GM21515 (cell line): Measurements from ENCODE around the gene ARIH2.
A peak's percentile ranks its signal among the peaks of the same experiment; 100 is the strongest.
"Not testable (repeated sequence)": the region's sequence is repeated elsewhere in the genome, so short reads cannot be mapped to it uniquely, and the experiment has no call there.

Source experiments
- ATAC-seq: cut with Tn5 transposase; IDR thresholded peaks from one replicate; pipeline ENCODE4 v1.9.1; 2021; ENCODE audit not compliant: unreplicated experiment

ARIH2 gene

DNA sequence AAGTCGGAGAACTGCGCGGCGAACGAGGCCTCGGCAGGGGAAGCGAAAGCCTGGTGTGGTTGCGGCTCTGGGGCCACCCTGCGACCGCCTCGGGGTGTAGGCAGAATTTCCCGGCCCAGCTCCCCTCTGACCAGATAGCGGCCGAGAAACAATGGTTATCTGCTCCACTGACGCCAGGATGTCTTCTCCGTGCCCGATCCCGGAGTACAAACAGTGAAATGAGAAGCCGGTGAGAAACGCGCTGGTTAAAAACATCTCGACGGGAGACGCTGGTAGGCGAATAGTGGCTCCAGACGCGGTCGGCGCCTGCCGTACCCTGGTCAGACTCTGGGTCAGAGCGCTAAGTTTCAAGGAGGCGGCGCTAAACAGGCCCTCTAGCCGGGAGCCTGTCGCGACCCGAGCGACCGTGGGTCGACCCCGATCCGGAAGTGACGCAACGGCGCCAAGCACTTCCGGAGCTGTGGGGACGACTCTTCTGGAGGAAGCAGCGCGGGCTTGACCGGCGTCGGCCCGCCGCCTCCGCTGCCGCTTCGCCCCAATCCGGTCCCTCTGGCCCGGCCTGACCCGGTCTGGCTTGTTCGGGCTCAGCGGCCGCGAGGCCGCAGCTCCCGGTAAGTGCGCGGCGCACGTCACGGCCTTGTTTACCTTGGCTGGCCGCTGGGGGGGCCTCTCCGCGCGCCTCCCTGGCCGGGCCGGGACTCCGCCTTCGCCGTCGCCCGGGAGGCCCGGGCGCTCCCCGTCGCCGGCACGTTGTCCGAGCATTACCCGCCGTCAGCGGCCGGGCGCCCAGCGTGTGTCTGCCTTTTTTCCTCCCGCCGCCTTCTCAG, at the start of gene ARIH2:
Gene ARIH2 (plus strand): TSS at position 455 of the 827 bp plus-strand sequence. CDS start 8,717 bp downstream, outside the sequence.
- ATAC-seq, result peak; percentile 71

DNA sequence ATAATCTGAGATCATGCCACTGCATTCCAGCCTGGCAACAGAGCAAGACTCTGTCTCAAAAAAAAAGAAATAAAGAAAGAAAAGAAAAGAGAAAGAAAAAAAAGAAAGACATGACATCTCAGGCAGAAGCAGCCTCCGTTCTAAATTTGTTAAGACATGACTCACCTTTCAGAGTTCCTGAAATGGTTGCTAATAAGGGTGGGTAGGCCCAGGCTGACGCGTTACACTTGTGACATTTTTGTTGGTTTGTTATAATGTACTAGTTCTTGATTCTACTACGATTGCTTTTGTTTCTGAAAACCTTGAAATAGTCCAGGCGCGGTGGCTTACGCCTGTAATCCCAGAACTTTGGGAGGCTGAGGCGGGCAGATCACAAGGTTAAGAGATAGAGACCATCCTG, 41.0 kb upstream of the ARIH2 start:
- no peak for ATAC-seq

DNA sequence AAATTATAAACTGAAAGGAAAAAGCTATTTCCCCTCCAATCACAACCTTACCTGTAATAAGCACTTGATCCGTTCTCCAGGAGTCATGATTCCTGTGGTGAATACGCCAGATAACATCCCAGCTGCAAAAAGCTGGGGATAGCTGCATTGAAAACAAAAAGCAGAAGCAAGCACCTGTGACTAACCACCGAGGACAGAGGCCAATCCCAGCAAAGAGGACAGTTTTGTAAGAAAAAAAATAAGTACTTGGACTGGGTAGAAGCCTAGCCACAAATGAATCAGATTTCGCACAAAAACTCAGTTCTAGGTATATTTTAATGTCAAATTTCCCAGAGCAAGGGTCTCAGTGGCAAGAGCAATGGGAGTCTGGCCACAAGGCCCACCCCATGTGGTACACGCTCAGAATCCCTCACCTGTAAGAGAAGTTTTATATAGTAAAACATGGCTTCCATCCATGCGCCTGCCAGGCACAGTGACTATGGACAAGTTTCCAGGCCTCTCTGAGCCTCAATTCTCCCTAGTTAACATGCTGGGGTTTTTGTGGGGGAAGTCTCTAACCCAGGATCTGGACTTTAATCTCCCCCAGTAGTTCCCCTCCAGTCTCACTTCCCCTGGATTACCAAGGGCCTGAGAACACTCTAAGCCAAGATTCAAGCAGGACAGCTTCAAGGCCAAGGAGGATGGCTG, 39.2 kb upstream of the ARIH2 start:
- ATAC-seq, result no peak

DNA sequence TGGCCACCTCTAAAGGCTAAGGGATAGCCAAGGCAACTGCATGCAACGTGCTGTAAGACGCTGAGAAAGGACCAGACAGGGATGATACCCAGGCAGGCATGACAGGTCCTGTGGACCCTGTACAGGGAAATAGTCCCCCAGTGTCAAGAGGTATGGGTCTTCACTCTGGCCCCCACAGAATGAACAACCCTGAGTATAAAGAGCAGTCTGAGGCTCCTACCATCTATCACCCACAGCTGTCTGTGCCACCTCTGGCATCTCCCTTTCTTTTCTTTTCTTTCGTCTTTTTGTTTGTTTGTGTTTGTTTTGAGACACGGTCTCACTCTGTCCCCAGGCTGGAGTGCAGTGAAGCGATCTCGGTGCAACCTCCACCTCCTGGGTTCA, 38.7 kb upstream of the ARIH2 start:
- no peak for ATAC-seq

DNA sequence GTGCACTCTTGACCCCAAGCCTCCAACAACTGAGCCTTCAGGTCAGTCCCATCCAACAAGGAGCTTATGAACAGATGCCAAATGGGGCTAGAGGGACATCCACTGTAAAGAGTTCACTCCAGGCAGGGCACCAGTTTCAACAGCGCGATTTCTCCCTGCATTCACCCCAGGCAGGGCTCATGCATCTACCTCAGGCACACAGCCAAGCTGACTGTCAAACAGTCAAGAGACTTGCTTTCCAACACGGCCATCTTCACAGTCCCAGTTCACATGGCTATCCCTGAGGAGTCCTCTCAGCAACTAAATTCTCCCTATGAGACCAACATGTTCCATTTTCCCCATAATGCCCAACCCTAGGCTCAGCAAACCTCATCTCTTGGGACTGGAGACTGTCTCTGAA, 37.6 kb upstream of the ARIH2 start:
- ATAC-seq, result no peak

DNA sequence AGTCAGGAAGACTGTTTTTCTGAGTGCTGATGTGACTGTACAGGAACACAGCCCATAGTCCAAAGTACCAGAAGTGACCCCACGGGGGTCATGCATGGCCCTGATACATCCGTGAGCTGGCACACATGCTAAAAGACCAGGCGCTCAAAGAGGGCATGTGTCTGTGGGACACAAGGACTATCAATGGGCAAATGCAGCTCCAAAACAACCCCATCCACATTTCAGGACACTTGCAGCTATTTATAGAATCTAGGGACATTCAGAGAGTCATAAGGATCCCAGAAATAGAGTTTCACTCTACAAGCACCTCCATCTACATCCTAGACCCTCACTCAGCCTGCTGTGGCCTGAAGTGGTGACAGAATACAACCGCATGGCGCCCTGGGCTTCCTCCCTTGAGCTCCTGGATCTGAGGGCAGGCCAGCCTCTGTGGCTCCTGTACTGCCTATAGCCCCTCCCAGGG, 37.0 kb upstream of the ARIH2 start:
- ATAC-seq, result no peak

DNA sequence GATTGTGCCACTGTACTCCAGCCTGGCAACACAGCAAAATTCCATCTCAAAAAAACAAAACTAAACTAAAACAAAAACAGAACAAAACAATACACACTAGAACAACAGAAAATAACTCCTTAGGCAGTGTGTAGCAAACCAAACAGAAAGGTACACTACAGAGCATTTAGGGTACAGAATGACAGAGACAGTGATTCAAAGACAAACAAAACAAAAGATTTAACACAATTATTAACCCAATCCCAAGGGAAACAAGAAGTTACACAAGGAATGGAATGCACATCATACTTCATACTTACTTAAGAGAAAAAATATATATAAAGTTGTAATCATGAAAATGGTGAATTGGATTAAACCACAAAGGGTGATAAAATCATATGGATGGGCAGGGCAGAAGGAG, 32.9 kb upstream of the ARIH2 start:
- no peak for ATAC-seq

DNA sequence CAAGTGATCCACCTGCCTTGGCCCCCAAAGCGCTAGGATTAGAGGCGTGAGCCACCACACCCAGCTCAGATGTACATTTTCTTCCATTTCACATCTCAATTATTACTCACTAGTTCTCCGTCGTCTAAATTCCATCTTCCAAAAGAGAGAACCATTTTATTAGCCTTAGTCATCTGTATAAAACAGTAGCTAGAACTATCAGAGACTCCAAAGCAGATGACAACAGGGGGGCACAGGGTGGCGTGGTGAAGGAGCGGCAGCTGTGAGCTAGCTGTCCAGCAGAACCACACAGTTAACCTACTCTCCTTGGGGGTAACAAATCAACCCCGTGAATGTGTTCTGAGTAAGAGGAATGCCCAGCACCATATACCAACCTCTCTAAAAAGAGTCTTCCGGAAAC, 27.0 kb upstream of the ARIH2 start:
- ATAC-seq, result no peak

DNA sequence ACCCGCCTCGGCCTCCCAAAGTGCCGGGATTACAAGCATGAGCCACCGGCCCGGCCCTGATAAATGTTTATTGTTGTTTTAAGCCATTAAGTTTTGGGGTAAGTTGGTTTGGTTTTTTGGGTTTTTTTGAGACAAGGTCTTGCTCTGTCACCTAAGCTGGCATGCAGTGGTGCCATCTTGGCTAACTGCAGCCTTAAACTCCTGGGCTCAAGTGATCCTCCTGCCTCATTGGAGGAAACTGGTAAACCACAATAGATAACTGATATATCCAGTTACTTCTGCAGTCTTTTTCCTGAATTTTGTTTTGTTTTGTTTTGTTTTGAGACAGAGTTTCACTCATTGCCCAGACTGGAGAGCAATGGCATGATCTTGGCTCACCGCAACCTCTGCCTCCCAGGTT, 24.1 kb upstream of the ARIH2 start:
- ATAC-seq, result no peak

DNA sequence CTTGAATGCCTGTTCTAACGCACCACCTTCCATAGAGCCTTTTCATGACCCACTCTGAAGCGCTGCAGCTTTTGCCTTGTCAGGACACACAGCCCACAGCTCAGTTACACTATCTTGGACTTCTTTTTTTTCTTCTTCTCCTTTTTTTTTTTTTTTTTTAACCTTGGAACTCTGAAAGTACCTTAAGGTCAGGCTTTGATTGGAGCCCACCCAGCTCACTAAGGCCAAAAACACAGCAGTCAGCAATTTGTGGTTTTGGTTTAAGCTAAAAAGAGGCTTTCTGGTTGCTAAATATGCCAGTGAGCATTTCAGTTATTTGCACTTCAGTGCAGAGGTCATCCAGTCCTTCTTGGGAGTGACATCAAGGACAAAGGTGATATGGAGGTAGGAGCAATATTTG, 21.7 kb upstream of the ARIH2 start:
- no peak for ATAC-seq

DNA sequence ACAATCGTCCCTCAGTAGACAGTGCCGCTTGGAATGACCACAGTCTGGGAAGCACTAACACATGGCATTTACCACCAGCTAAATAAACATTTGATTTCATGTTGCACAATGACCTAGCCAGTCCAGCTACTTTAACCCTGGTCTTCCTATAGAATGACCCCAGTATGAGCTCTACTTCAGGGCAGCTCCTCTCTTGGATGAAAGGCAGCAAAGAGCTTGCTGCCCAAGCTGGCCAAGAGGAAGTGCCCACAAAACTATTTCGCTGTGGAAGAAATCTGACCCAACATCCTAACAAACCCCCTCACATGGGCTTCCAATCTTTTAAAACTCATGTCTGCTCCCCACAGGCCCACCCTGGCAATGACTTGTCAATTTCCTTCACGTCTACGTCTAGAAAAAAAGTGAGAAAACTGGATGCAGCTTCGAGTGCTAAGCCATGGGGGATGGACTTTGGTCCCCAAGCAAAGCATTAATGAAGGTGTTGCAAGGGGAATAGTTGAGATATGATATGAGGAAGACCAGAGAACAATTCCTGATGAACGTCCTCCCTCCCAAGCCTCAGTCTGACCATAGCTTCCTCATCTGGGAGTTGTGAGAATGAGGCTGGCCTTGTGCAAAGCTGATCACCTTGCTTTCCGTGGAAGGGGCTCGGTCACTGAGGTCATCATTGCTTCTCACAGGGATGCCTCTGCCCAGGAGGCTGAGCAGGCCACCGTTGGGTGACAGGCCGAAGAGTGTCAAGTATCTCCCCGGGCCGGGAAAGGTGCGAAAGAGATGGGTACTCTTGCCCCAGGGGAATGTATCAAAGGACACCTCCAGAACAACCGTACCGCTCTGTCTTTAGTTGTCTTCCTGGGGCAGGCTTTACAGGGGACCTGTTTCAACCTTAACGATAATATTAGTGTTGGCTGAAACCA, 20.9 kb upstream of the ARIH2 start:
- peak; percentile 15 for ATAC-seq

DNA sequence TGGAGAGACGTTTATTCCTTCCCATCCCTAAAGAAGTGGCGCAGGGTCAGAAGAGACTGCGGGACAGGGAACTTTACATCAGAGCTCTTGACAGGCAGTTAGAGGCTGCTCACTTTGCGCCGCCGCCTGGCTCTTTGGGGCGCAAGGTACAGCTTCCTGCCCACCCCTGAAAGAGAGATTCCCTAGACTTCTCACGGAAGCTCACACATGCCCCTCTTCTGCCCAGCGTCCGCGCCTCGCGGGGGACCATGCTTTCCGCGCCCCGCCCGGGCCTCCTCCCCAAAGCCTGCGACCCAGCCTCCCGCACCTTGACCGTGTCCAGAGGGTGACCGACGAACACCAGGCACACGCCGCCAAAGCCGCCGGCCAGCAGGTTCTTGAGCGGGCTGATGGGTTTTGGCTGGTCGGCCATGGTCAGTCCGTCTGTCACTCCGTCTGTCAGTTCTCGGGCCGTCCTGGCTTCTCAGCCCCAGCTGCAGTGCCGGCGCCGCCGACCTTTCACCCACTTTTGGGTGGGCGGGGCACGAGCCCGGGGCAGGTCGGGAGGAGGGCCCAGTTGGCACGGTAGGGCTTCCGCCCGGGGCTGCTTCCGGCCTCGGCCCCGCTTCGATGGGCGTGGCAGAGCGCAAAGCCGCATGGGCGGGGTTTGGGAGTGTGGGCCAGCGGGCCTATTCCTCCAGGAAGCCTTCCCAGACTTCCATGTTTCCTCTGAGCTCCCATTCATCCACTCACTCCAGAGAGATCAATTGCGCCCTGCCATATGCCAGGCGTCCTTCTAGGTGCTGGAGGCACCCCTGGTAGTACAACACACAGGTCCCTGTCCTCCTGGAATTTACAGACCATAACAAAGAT, 20.0 kb upstream of the ARIH2 start, which contains the start of gene SLC25A20:
Gene SLC25A20 (minus strand): TSS at position 500 of the 852 bp plus-strand sequence. CDS start 88 bp downstream, at position 412.
- ATAC-seq, result peak; percentile 85

DNA sequence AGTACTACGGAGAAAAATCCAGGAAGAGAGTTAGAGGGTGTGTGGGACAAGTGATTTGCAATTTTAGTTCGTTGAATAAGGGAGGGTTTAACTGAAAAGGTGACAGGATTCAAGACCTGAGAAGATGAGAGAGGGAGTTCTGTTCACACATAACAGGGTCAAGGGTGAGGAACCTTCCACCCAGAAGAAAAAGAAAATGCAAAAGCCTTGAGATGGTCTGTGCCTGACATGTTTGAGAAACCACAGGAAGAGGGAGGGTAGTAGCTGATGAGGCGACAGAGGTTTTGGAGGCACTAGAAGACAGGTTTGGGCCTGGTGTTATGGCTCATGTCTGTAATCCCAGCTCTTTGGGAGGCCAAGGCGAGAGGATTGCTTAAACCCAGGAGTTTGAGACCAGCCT, 19.4 kb upstream of the ARIH2 start:
- ATAC-seq, result no peak

DNA sequence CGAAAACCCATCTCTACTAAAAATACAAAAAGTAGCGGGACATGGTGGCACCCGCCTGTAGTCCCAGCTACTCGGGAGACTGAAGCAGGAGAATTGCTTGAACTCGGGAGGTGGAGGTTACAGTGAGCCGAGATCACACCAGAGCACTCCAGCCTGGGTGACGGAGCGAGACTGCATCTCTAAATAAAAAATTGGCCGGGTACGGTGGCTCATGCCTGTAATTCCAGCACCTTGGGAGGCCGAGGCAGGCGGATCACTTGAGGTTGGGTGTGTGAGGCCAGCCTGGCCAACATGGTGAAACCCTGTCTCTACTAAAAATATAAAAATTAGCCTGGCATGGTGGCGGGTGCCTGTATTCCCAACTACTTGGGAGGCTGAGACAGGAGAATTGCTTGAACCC, 11.6 kb upstream of the ARIH2 start:
- ATAC-seq, result not testable (repeated sequence)

DNA sequence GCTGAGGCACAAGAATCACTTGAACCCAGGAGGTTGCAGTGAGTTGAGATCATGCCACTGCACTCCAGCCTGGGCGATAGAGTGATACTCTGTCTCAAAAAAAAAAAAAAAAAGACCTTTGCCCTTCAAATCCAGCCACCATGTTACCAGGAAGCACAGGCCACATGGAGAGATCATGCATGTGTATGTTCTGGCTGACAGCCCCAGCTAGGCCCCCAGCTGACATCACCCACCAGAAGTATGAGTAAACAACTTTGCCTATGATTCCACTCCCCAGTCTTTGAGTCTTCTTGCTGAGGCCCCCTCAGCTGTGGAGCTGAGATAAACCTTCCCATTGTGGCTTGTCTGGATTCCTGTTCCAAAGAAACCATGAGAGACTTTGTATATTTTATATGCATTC, 3.3 kb upstream of the ARIH2 start:
- no peak for ATAC-seq

DNA sequence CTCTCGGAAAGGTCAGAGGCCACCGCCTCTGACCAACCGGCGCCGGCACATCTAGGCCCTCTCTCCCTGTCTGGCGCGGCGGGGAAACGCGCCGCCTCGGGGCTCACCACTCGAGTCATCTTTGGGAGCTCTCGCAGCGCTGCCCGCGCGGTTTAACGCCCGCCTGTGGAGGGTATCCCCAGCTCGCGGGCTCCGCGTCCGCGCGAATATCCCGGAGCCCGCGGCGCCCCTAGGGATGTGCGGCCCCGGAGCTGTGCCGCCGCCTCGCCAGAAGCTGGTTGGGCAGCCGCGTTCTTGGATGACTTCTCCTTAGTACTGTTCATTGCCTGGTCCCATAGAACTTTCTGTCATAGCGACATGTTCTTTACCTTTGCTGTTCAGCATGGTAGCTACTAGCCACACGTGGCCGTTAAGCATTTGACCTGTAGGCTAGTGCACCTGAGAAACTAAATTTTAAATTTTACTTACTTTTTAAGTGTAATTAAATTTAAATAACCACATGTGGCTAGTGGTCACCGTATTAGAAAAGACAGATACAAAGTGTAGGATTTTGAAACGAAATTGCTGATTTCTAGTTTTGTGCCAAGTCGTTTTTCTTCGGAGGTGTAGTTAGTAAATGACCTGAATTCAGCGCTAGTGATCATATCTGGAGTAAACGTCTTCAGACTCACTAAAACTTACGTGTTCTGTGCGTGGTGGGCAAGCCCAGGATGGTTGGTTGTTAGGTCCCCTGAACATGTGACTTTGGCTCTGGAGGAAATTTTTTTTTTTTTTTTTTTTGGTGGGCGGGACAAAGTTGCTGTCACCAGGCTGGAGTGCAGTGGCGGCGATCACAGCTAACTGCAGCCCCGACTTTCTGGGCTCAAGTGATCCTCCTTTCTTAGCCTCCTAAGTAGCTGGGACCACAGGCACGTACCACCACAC, 835 bp downstream of the ARIH2 start:
- peak; percentile 24 for ATAC-seq

DNA sequence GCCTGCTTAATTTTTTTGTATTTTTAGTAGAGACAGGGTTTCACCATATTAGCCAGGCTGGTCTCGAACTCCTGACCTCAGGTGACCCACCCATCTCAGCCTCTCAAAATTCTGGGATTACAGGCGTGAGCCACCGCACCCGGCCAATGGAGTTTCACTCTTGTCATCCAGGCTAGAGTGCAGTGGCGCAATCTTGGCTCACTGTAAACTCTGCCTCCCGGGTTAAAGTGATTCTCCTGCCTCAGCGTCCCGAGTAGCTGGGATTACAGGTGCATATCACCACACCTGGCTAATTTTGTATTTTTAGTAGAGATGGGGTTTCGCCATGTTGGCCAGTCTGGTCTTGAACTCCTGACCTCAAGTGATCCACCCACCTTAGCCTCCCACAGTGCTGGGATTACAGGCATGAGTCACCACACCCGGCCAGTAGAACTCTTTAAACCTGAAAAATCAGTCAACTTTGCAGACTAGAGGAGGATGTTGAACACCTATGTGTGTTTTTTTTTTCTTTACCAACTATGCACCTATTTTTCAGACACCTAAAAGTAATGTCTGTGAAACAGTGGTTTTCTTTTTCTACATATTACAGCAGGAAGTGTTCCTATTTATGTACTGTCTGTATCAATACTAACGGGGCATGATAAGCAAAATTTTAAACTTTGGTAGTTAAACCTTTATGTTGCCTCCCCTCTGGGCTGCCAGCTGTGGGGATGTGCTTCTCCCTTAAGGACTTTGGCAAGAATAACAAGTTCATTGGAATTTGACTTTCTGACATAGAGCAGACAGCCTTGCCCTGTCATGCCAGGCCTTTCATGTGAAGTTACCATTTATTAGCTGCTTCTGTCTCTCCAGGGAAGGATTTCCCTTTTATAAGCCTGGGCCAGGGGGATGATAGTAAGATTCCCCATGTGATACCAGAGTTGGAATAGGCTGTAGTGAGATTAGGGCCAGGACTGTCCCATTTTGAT, 8.1 kb downstream of the ARIH2 start:
- no peak for ATAC-seq

DNA sequence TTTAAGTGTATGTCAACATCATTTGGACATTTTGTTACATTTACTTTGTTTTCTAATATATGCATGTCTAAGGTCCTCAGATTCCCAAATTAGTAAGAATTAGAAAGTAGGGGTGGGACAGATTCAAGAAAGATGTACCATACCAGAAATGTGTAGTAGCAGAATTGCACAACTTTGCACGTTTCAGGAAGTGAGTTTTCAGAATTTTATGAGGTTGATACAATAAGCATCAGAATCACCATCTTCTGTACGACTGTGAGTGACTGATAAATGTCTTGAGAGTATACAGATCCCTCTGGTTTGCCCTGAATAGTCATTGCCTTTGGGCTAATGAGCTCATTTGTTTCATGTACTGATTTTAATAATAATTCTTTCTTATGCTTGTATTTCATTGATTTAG, 9.3 kb downstream of the ARIH2 start:
- no peak for ATAC-seq
